Middle frontal gyrus (tissue), 1 donor: Measurements from ENCODE around the gene NUMB.
A peak's percentile ranks its signal among the peaks of the same experiment; 100 is the strongest.
"Not testable (repeated sequence)": the region's sequence is repeated elsewhere in the genome, so short reads cannot be mapped to it uniquely, and the experiment has no call there.

Source experiments
- DNase-seq: peaks from one replicate; pipeline ENCODE4 v3.0.0-alpha.2; 2015; ENCODE audit warnings: low spot score; ENCODE audit errors: extremely low spot score

NUMB gene

DNA sequence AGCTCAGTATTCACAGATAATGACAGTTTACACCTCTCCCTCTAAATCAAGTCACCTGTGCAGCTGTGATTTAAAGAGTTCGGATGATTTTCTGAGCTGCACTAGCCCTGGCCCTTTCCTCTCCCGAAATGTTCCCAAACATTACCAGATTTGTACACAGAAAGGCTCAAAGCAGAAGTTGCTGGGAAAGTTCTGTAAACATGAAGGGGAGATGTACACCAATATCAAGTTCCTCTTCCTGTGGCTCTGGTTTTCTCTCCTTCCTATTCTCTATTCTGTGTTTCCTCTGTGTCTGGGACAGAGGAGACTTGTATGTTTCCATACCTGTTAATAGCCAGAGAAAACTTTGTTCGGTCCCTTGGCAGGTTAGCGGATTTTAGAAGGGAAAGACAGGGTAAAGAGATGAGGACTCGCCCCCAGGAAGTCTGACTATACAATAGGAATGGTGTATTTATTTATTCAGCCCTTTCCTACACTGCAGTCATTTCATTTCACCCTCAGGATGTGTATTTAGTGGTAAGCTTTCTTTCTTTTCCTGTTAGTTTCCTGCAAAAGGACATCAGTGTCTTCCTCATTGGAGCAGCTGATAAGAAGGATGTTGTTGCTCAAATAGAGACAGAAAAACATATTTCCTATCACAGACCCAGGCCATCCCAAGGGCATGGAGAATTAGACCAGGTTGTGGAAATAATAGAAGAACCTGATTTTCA, 7.6 kb upstream of the NUMB start:
- DNase-seq, result no peak

DNA sequence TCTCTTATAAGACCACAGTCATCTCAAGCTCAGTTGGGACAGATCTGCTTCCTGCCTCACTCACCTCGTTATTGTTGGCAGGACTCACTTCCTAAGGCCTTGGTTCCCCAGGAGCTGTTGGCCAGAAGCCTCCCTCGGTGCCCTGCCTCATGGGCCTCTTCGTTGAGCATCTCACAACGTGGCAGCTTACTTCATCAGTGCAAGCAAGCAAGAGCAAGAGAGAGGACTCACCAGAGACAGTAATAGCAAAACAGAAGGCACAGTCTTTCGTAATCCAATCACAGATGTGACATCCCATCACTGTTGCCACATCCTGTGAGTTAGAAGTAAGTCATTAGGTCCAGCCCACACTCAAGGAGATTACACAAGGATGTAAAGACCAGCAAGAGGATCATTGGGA, 5.1 kb upstream of the NUMB start:
- no peak for DNase-seq

DNA sequence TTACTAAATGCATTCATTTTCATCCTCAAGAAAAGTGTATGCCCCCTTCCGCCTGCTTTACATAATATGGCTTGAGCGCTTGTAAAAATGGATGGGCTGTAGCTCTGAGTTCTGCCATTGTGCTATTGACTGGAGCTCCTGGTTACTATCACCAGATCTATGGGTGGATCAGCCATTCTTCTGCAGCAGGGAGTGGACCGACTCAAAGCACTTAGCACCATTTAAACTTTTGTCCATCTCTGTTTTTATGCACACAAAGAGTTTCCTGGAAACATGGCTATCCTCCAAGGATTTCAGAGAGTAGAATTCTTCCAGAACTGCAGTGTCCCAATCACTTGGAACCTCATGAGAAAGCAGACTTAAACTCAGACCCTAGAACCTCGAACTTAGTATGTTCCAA, 4.5 kb upstream of the NUMB start:
- DNase-seq, result no peak

DNA sequence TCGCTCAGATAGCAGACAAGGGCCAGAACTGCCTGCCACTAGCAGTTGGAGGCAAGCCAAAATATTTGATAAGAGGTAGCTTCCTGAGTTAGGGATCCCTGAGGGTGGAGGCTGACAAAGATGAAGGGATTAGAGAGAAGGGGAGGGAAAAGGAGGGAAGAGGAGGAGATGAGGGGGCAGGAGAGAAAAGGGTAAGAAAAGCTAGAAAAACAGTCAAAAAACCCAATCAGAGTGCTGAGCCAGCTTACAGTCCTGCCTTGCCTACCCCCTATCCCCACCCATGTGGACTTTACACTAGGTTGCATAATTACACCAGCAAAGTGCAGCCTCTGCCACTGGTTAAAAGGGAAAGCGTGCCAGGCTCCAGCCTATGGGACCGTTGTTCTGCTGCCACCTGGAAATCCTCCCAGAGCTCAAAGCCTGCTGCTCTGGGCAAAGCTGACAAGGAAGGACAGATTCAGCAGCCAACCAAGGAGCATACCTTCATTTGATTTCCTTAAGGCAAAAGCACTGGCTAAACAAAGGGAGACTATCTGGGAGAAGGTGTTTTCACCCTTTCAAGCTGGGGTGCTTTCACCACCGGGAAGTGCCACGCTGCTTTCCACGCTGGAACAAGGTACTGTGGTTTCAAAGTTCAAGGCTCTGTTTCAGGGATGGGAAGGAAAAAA, 3.8 kb upstream of the NUMB start:
- DNase-seq, result peak; percentile 48

DNA sequence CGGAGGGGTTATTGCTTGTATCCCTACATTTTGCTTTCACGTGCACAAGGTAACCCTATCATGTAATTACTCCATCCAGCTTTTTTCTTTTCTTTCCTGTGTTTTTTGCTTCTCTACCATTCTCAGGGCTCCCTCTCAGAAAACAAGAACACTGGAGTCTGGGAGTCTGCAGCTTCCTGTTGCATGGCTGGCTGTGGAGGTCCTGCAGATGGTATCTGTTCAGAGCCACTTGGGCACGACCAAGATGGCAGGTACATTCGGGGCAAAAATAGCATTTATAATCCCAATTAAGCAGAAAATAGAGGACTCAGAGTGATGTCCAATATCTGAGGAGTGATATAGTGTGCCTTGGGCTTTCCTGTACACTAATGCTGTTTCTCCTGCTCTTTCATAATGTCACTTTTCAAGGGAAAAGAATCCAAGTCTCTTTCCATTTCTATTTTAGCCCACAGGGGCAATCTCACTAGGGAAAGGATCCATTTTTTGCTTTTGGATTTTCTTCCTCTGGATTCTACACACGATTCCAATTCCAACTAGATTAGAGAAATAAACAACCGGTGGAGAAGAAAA, 3.2 kb upstream of the NUMB start:
- no peak for DNase-seq

DNA sequence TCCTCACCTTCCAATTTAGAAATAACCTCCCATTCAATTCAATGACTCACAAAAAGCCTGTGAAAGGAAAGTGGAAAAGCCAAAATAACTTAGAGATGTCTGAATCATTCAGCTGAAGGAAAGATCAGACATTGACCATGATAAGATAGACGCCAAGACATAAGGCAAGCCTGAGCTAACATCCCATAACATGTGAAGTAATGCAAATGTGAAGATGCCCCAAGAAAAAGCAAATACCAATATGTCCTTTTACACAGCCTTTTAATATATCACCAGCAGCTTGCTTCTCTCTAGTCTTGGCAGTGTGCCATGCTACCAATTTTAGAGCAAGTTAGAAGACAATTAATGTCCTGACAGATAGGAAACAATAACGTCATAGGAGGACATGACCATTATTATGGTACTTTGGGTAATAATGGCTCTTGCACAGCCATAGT, 2.4 kb upstream of the NUMB start:
- DNase-seq, result no peak

DNA sequence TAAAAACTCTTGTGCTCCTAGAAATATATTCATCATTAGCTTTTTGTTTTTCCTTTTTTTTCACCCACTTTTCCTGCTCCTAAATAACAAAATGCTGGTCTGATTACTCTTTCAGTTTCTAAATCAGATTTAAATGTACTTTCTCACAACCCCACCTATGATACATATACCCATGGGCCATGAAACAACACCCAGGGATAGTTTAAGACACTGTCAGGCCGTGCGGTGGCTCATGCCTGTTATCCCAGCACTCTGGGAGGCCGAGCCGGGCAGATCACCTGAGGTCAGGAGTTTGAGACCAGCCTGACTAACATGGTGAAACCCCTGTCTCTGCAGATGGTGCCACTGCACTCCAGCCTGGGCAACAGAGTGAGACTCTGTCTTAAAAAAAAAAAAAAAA, 1.6 kb upstream of the NUMB start:
- DNase-seq, result no peak

DNA sequence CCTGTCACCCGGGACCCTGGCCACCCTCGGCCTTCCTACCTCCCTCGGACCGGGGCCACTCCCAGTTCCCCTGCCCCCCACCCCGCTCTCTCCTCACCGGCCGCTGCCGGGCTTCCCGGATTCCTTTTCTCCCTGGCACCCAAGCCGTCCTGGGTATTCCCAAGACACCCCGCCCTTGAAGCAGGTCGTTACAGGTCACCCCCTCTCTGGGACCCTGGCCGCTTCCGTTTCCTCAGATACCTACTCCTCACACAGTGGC, 493 bp downstream of the NUMB start:
- no peak for DNase-seq

DNA sequence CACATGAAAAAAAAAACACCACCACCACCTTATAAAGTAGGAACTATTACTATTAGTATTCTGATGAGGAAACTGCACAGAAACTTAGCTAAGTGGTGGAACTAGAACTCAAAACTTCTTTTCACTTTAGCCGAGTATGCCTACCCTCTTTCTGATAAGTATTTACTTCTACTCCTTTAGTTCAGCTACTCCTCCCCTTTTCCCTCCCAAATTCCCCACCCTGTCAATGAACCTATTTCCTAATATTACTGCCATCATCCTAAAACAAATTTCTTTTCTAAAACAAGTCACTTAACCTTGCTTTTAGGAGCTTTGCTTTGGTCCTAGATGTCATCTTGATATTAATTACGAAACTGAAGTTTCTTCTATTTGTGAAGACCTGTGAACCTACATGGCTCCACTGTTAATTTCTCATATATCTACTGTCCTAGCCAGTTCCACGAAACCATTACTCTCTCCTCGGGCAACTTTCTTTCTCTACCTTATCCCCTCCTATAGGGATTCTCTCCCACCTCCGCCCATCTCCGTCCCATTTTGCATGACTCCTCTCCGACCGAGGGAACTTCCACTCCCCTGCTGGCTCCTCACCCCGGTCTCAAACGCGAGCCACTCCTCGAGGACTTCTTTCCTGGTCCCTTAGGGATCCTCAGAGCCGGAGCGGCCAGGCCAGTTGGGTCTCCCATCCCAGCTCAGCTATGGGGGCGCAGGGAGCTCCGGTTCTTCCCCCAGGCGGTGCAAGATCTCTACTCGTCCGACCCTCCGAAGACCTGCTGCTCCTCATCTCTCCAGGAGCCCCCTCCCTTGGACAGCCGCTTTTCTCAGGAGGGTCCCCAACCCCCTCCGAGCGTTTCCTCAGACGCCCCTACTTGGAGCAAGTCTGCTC, 1.1 kb downstream of the NUMB start:
- no peak for DNase-seq

DNA sequence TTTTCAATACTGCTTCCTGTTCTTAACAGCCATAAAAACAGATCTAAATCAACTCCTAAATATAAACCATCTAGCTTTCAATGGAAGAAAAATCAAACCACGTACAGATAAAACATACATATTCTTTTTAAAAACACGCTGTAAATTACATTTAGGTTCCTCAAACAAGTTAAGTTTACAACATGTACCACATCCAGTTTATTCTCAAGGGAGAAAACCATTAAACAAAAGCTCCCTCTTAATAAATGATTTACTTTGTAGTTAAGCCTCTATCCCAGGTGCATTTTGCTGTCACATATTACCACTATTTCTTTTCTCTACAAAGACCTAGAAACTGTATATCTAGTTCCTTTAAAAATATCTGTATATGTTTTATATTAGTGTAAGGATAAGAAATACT, 3.1 kb downstream of the NUMB start:
- DNase-seq, result no peak

DNA sequence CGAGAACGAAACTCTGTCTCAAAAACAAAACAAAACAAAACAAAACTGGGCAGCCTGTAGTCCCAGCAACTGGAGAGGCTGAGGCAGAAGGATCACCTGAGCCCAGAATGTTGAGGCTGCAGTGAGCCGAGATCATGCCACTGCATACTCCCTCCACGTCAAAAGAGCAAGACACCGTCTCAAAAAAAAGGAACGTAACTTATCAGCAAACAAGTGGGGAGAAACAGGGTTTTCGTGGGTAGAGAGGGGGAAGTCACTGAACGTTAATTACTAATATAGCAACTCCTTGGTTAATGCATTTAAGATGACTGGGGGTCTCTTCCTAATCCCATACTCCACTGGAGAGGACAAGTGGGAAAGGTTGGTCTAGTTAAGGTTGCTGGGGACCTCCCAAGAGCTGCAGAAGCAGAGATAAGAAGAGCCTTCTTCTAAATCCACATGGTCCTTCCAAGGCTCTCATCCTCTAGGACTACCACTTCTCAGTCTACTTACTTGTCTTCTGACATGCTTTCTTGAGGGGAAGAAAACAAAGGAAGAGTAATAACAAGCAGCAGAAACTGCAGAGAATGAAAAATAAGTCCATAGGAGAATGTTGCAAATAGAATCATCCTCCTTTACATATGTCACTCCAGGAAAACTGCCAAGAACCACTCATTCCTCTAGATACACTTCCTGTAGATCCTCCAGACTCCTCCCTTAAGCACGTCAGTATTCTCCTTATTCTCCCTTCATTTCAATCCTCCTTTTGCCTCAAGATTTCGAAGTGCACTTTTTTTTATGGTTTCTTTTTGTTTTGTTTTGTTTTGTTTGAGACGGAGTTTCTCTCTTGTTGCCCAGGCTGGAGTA, 5.8 kb downstream of the NUMB start:
- DNase-seq, result no peak

DNA sequence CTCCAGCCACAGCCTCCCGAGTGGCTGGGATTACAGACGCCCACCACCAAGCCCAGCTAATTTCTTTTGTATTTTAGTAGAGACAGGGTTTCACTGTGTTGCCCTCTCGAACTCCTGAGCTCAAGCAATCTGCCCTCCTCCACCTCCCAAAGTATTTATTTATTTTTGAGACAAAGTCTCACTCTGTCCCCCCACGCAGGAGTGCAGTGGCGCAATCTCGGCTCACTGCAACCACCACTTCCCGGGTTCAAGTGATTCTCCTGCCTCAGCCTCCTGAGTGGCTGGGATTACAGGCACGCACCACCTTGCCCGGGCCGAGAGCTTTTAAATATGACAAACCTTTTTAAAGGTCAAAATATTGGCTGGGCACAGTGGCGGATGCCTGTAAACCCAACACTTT, 14.6 kb downstream of the NUMB start:
- no peak for DNase-seq

DNA sequence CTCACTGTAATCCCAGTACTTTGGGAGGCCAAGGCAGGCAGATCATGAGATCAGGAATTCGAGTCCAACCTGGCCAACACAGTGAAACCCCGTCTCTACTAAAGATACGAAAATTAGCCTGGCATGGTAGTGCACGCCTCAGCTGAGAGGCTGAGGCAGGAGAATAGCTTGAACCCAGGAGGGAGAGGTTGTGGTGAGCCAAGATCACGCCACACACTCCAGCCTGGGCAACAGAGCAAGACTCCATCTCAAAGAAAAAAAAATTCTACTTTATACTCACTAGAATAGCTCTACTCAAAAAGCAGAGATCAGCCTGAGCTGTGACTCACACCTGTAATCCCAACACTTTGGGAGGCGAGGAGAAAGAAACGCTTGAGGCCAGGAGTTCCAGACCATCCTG, 17.1 kb downstream of the NUMB start:
- DNase-seq, result no peak

DNA sequence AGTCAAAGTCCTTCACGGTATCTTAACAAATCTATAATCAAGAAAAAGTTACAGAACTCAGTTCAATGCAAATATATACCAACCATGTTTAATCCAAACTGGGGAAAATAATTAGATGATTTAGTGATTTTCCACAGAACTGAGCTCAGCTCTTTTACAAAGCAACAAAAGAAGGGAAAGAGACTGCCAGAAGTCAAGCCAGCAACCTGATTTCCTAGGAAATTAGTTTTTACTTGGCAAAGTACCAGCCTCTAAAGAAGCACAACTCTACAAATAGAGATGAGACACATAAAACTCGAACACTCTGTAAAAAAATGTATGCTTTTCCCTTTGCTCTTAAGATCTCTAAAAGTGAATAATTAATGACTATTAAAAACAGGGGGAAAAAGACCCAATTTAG, 19.4 kb downstream of the NUMB start:
- DNase-seq, result no peak

DNA sequence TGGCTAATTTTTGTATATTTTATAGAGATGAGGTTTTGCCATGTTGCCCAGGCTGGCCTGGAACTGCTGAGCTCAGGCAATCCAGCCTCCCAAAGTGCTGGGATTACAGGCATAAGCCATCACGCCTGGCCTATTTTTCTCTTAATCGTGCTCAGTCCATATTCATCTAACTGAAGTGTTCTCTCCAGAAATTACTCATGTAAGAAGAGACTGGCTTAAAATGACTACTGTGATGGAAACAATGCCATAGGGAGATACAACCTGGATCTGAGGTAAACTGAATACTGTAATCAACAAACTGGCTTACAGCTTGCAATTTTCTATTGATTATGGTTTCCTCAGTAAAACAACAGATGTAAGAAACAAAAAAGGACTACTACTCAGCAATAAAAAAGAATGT, 21.1 kb downstream of the NUMB start:
- DNase-seq, result no peak

DNA sequence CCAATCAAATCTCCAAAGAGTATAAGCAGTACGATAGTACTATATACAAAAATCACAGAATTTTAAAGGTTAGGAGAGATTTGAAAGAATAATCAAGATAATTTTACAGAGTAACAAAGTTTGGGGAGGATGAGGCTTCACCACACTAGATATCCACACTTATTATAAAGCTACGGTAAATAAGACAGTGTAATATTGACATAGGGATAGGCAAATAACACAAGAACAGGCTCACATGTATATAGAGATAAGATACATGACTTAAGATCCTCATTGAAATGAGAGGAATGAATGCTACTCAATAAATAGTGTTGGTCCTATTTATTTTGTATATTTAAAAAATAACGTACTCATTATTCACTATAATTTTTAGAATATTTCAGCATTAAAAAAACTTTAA, 26.2 kb downstream of the NUMB start:
- no peak for DNase-seq

DNA sequence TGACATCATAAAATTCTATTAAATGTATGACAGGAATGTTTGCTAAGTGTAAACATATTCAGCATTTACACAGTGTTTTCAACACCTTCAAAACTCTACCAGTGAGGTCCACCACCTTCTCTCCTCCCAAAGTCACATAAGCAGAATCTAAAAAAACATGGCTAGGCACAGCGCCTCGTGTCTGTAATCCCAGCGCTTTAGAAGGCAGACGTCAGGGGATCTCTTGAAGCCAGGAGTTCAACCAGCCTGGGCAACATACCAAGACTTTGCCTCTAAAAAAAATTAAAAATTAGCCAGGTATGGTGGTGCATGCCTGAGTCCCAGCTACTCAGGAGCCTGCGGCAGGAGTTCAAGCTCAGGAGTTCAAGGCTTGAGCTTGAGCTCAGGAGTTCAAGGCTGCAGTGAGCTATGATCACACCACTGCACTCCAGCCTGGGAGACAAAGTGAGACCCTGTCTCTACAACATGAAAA, 30.0 kb downstream of the NUMB start:
- no peak for DNase-seq

DNA sequence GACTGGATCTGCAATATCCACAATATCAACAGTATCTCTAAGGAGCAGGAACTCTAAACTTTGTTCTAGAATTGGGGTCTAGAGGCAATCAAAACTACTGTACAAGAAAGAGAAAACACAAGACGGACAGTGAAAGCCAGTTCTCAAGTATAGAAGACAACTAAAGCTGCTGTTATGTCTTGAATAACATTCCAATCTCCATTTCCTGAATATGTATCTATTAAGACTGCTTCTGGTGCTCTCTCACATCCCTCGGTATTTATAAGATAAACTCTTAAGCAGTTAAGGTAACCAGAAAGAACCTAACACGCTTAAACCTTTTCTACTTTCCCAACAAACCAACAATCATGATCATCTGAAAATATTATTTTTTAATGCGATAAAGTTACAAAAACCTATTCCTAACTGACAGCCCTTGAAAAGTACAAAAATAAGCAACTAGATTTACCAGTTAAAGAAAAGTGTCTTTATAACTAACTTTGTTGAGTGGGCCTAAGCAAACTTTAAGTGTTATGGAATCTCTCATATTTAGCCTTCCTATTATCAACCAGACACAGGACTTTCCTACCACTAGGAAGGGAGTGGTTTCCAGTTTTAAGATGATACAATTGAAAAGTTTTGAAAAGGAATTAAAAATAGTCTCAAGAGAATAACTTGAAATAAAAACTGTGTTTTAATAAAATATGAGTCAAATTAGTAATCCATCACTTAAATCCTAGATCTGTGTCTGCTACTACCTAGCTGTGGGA, 30.7 kb downstream of the NUMB start:
- DNase-seq, result no peak

DNA sequence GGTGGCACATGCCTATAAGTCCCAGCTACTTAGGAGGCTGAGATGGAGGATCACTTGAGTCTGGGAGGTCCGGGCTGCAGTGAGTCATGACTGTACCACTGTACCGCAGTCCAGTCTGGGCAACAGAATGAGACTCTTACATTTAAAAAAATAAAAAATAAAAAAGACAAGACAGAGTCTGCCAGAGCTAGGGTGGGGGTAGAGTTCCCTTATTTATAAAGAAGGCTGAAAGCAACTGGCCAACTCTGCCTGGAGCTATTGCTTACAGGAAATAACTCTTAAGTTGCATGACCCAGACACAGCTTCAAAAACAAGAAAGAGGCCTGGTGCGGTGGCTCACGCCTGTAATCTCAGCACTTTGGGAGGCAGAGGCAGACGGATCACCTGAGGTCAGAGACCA, 31.5 kb downstream of the NUMB start:
- no peak for DNase-seq

DNA sequence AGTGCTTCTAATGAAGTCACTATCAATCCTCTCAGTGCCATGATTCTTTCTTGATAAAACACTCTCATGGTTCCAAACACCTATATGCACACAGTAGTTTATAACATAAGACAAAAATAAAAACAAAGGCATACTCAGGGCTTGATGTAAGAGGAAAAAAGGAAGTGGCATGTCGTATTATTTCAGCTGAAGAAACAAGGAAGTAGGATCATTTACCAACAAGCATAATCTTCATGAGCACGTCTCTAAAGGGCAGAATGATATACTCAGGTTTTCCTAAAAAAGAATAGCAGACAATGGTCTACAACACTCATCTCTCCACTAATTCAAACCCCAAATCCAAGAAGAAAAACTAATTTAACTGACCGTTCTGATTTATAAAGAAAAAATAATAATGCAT, 33.9 kb downstream of the NUMB start:
- DNase-seq, result no peak

DNA sequence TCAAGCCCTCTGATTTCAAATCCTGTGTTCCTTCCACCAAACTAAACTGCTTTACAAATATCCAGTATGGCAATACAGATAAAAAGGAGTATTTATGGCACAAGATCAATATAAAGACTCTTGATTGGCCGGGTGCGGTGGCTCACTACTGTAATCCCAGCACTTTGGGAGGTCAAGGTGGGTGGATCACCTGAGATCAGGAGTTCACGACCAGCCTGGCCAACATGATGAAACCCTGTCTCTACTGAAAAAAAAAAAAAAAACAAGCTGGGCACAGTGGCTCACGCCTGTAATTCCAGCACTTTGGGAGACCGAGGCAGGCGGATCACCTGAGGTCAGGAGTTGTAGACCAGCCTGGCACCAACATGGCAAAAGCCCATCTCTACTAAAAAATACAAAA, 35.3 kb downstream of the NUMB start:
- DNase-seq, result not testable (repeated sequence)
